ENCODE results near the gene DQX1. TPM values are rescaled to one million over a fixed set of nuclear protein-coding genes. Genes with fewer than 3 reads are reported as not detected.

The DQX1 gene
- total RNA-seq, 1 experiment from 2014 or later = 0.36 TPM

Other genes starting within 250 kb of the DQX1 start
- 0.10 TPM in 1 of 2 replicates, not detected in the other for gene SLC4A5, start 182.8 kb downstream of the DQX1 start, total RNA-seq (2014; rRNA removed; shearing (Covaris generic))
- 88.8 and 93.3 TPM in 2 replicates for gene DCTN1, start 145.9 kb downstream of the DQX1 start, total RNA-seq (2014; rRNA removed; shearing (Covaris generic))
- 1.2 and 1.3 TPM in 2 replicates for gene C2orf81, start 104.6 kb downstream of the DQX1 start, total RNA-seq (2014; rRNA removed; shearing (Covaris generic))
- gene WDR54, start 104.5 kb downstream of the DQX1 start, total RNA-seq (2014; rRNA removed; shearing (Covaris generic)) = 119 and 120 TPM in 2 replicates
- 15.1 and 17.7 TPM in 2 replicates for gene RTKN, start 84.3 kb downstream of the DQX1 start, total RNA-seq (2014; rRNA removed; shearing (Covaris generic))
- gene INO80B, start 71.1 kb downstream of the DQX1 start, total RNA-seq (2014; rRNA removed; shearing (Covaris generic)) = 15.5 and 27.3 TPM in 2 replicates
- 66.5 and 70.5 TPM in 2 replicates for gene WBP1, start 67.8 kb downstream of the DQX1 start, total RNA-seq (2014; rRNA removed; shearing (Covaris generic))
- gene MOGS, start 60.8 kb downstream of the DQX1 start, total RNA-seq (2014; rRNA removed; shearing (Covaris generic)) = 41.0 and 44.6 TPM in 2 replicates
- 86.4 and 95.5 TPM in 2 replicates for gene MRPL53, start 53.6 kb downstream of the DQX1 start, total RNA-seq (2014; rRNA removed; shearing (Covaris generic))
- 12.3 and 14.3 TPM in 2 replicates for gene CCDC142, start 43.2 kb downstream of the DQX1 start, total RNA-seq (2014; rRNA removed; shearing (Covaris generic))
- 17.3 and 17.5 TPM in 2 replicates for gene TTC31, start 43.1 kb downstream of the DQX1 start, total RNA-seq (2014; rRNA removed; shearing (Covaris generic))
- 6.7 and 10.6 TPM in 2 replicates for gene LBX2, start 26.6 kb downstream of the DQX1 start, total RNA-seq (2014; rRNA removed; shearing (Covaris generic))
- gene PCGF1, start 18.5 kb downstream of the DQX1 start, total RNA-seq (2014; rRNA removed; shearing (Covaris generic)) = 42.3 and 44.7 TPM in 2 replicates
- 4.2 and 5.5 TPM in 2 replicates for gene TLX2, start 11.8 kb downstream of the DQX1 start, total RNA-seq (2014; rRNA removed; shearing (Covaris generic))
- 132 and 144 TPM in 2 replicates for gene AUP1, start 3.5 kb upstream of the DQX1 start, total RNA-seq (2014; rRNA removed; shearing (Covaris generic))
- gene HTRA2, start 3.7 kb upstream of the DQX1 start, total RNA-seq (2014; rRNA removed; shearing (Covaris generic)) = 70.3 and 71.4 TPM in 2 replicates
- gene LOXL3, start 27.7 kb upstream of the DQX1 start, total RNA-seq (2014; rRNA removed; shearing (Covaris generic)) = 93.6 and 108 TPM in 2 replicates
- gene DOK1, start 28.5 kb upstream of the DQX1 start, total RNA-seq (2014; rRNA removed; shearing (Covaris generic)) = 1.8 and 3.1 TPM in 2 replicates
- gene M1AP, start 122.1 kb upstream of the DQX1 start, total RNA-seq (2014; rRNA removed; shearing (Covaris generic)) = 0.36 TPM in 1 of 2 replicates, not detected in the other
- gene SEMA4F, start 128.0 kb upstream of the DQX1 start, total RNA-seq (2014; rRNA removed; shearing (Covaris generic)) = 6.4 and 7.1 TPM in 2 replicates

All from RPMI7951 (cell line).